GM18909 (cell line): ENCODE measurements around the gene PIK3CA.

Experiments used
- ATAC-seq: cut with Tn5 transposase; IDR thresholded peaks from one replicate; pipeline ENCODE4 v1.9.1; 2021; ENCODE audit warnings: mild to moderate bottlenecking; ENCODE audit not compliant: unreplicated experiment, poor library complexity

The PIK3CA gene

DNA sequence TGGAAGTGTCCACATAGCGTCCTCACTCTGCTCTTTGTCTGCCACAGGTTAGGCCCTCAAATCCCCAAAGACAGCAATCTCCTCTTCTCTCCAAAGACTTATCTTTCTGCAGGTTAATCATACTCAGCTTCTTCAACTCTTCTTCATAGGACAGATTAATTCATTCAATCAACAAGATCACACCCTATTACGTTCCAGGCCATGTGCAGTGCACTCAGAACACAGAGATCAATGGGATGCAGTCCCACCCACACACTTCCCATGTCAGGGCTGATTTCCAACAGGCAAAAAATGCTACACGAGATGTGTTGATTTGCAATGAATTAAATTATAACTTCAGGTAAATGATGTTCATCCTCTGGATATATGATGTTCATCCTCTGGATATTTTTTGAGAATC, 141.1 kb downstream of the PIK3CA start:
- ATAC-seq = no peak
